Measurements from ENCODE around the gene MTNR1A.

DNA sequence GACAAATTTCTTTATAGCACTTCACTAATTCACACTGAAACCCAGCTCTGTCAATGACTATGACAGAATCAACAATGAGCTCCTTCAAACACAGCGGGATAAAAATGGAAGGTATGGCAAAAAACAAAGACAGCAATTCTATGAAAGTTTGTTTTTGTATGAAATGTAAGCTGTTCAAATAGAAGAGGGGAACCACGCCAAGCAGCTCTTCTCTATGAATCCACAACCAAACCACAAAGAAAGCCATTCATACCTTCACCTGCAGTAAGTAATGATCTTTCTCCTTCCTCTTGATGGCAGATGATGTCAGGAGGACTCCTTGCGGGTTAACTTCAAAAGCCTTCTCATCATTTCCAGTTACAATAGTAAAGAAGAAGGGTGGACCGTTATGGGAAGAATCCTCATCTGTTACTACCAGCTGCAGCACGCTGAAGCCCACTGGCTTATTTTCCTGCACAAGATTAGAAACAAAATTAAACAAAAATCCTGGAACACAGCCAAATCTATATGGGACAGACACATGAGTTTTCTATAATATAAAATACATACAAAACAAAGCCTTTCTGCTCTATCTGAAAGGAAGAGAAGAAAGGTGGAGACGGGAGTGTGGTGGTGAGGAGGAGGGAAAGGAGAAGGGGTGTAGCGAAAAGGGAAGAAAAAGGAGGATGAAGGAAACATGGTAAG is 48.9 kb upstream of the MTNR1A start:
- no peak for TF ChIP-seq POLR2A (IDR thresholded peaks at IDR 0.05)
- TF ChIP-seq POLR2AphosphoS5 (IDR thresholded peaks at IDR 0.05), result no peak

All from prostate gland (tissue), 1 donor.